Endodermal cell (in vitro differentiated cells): ENCODE measurements around the gene TMEM106C. TPM values are rescaled to one million over a fixed set of nuclear protein-coding genes. Genes with fewer than 3 reads are reported as not detected.

ENCODE experiments used
- DNase-seq: peaks from one replicate; pipeline ENCODE4 v3.0.0-alpha.2; 2017
- H3K27ac ChIP-seq: 2 replicates; pipeline ENCODE4 v1.5.1; 2013; ENCODE audit warnings: mild to moderate bottlenecking, low read depth, low read length, moderate library complexity
- H3K27me3 ChIP-seq: 2 replicates; pipeline ENCODE4 v1.6.1; 2013; ENCODE audit warnings: mild to moderate bottlenecking, low read length, moderate library complexity; ENCODE audit not compliant: insufficient read depth, control insufficient read depth, poor library complexity, severe bottlenecking
- H3K36me3 ChIP-seq: 2 replicates; pipeline ENCODE4 v1.7.0; 2013; ENCODE audit warnings: mild to moderate bottlenecking, low read length, moderate library complexity; ENCODE audit not compliant: control insufficient read depth, insufficient read depth
- H3K4me1 ChIP-seq: one replicate; pipeline ENCODE4 v1.7.0; 2013; ENCODE audit warnings: low read length; ENCODE audit not compliant: control insufficient read depth, insufficient read depth
- H3K4me3 ChIP-seq: 2 replicates; pipeline ENCODE4 v1.5.1; 2013; ENCODE audit warnings: mild to moderate bottlenecking, low read length, moderate library complexity
- H3K9ac ChIP-seq: 2 replicates; pipeline ENCODE4 v1.6.1; 2013; ENCODE audit warnings: mild to moderate bottlenecking, low read length, moderate library complexity; ENCODE audit not compliant: poor library complexity, severe bottlenecking; ENCODE audit errors: extremely low read depth
- H3K9me3 ChIP-seq: 2 replicates; pipeline ENCODE4 v1.6.1; 2013; ENCODE audit warnings: mild to moderate bottlenecking, low read length, moderate library complexity; ENCODE audit not compliant: control insufficient read depth
- H3K27ac Mint-ChIP-seq: 2 replicates; pipeline ENCODE4 v1.8.0; 2020; ENCODE audit warnings: mixed read lengths
- H3K27me3 Mint-ChIP-seq: 2 replicates; pipeline ENCODE4 v1.8.0; 2021; ENCODE audit warnings: mild to moderate bottlenecking, mixed read lengths; ENCODE audit not compliant: insufficient read depth
- H3K36me3 Mint-ChIP-seq: 2 replicates; pipeline ENCODE4 v1.8.0; 2020; ENCODE audit warnings: low read depth, mixed read lengths
- H3K4me1 Mint-ChIP-seq: 2 replicates; pipeline ENCODE4 v1.8.0; 2020; ENCODE audit warnings: mixed read lengths
- H3K4me3 Mint-ChIP-seq: 2 replicates; pipeline ENCODE4 v1.8.0; 2020; ENCODE audit warnings: mild to moderate bottlenecking, moderate library complexity, mixed read lengths
- H3K9me3 Mint-ChIP-seq: 2 replicates; pipeline ENCODE4 v1.8.0; 2020; ENCODE audit warnings: mild to moderate bottlenecking, mixed read lengths
- CTCF ChIP-seq: fragments of 200-600 bp; sonication (generic); conservative IDR thresholded peaks from 2 replicates; pipeline ENCODE4 v1.5.0; 2021; ENCODE audit warnings: antibody characterized with exemption, mild to moderate bottlenecking
- WGBS, 2 experiments: methylation state at CpG; one replicate each; pipeline versions ENCODE4 v1.1.5 to v1.1.7; 2013; ENCODE audit warnings: missing lambda C conversion rate in 2 of 2, mixed read lengths in 1 of 2; ENCODE audit not compliant: insufficient coverage in 1 of 2, insufficient read length in 1 of 2; 5-methylcytosine and 5-hydroxymethylcytosine counted together
- total RNA-seq, 2 donors: library from RNA; stranded (reverse); fragmentation: NEBNext Ultra II Directional in 1 of 2; extraction: Animal tissue kit (Norgen Biotek cat#: 25700) in 1 of 2; gene quantifications; 2 replicates in 1 of 2; 3 replicates in 1 of 2; pipeline ENCODE4 v1.2.1, GENCODE V29; 2021

Gene TMEM106C
- total RNA-seq, 2 donors from 2014 or later = 17.3 to 61.6 TPM

DNA sequence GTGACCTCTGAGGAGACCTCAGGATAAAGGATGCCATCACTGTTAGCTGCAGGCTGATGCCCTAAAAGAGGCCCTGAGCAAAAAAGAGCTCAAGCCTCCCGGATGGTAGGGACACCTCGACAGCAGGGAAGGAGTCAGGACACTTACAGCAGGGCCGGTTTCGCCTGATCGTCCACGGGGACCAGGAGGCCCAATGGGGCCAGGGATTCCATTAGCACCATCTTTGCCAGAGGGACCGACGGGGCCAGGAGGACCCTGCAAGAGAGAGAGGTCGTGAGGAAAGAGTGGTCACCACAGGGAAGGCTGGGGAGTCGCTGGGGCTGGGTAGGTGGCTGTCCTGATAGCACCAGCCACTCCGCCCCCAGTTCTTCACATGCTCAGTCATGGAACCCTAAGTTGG, 12.4 kb downstream of the TMEM106C start:
- Histone ChIP-seq H3K9me3 (no peaks in the 10 kb centered on the region), H3K9ac (no peak overlapping the region), H3K27me3 (no peaks in the 10 kb centered on the region), H3K36me3 (no peaks in the 10 kb centered on the region), H3K4me1 (no peaks in the 10 kb centered on the region), H3K27ac (no peak overlapping the region), H3K4me3 (no peak overlapping the region)
- no peak for TF ChIP-seq CTCF
- no peaks in the 10 kb centered on the region for H3K36me3 Mint-ChIP-seq
- no peak overlapping the region for H3K4me3 Mint-ChIP-seq
- H3K27ac Mint-ChIP-seq = no peak overlapping the region
- H3K4me1 Mint-ChIP-seq = no peaks in the 10 kb centered on the region
- H3K27me3 Mint-ChIP-seq = peaks cover 77% of the 10 kb centered on the region
- H3K9me3 Mint-ChIP-seq = no peaks in the 10 kb centered on the region
- WGBS, 2 experiments = 93 to 97% methylated on average over 11 of the region's 11 CpGs
- DNase-seq = no peak

GRCh38 chr12:47977046-47977771, 13.8 kb downstream of the TMEM106C start:
- H3K4me1 ChIP-seq = no peaks in the 10 kb centered on the region
- Mint-ChIP-seq H3K4me3 (no peak overlapping the region), H3K27ac (no peak overlapping the region), H3K9me3 (no peaks in the 10 kb centered on the region), H3K4me1 (no peaks in the 10 kb centered on the region), H3K27me3 (peaks cover 77% of the 10 kb centered on the region), H3K36me3 (no peaks in the 10 kb centered on the region)
- DNase-seq = no peak
- H3K27ac ChIP-seq = no peak overlapping the region
- no peak overlapping the region for H3K4me3 ChIP-seq
- WGBS, 2 experiments = 88 to 92% methylated on average over 6 to 12 of the region's 12 CpGs
- no peaks in the 10 kb centered on the region for H3K36me3 ChIP-seq
- no peaks in the 10 kb centered on the region for H3K9me3 ChIP-seq
- no peak overlapping the region for H3K9ac ChIP-seq
- H3K27me3 ChIP-seq = no peaks in the 10 kb centered on the region
- TF ChIP-seq CTCF = no peak

- Mint-ChIP-seq H3K27ac (no peak overlapping the region), H3K9me3 (no peaks in the 10 kb centered on the region), H3K36me3 (no peaks in the 10 kb centered on the region), H3K4me3 (no peak overlapping the region), H3K4me1 (no peaks in the 10 kb centered on the region), H3K27me3 (peaks cover 75% of the 10 kb centered on the region)
- TF ChIP-seq CTCF = no peak
- H3K36me3 ChIP-seq = no peaks in the 10 kb centered on the region
- H3K27ac ChIP-seq = no peak overlapping the region
- H3K27me3 ChIP-seq = no peaks in the 10 kb centered on the region
- H3K9me3 ChIP-seq = no peaks in the 10 kb centered on the region
- DNase-seq = no peak
- H3K4me3 ChIP-seq = no peak overlapping the region
- 87 to 98% methylated on average over 7 to 18 of the region's 18 CpGs for WGBS, 2 experiments
- H3K4me1 ChIP-seq = no peaks in the 10 kb centered on the region
- H3K9ac ChIP-seq = no peak overlapping the region
These were observed 14.6 kb downstream of the TMEM106C start for GRCh38 chr12:47977772-47978597.
